ENCODE data around the gene TINAGL1.
A peak's percentile ranks its signal among the peaks of the same experiment; 100 is the strongest.
"Not testable (repeated sequence)": the region's sequence is repeated elsewhere in the genome, so short reads cannot be mapped to it uniquely, and the experiment has no call there.

The TINAGL1 gene

GRCh38 chr1:31583995-31584868, 7.9 kb downstream of the TINAGL1 start:
- no peak for DNase-seq (ENCODE audit: low spot score)

GRCh38 chr1:31584869-31585735, 8.8 kb downstream of the TINAGL1 start:
- DNase-seq (ENCODE audit: low spot score) = no peak

GRCh38 chr1:31585736-31586365, 9.5 kb downstream of the TINAGL1 start:
- DNase-seq (ENCODE audit: low spot score) = no peak

GRCh38 chr1:31586376-31587327, 10.3 kb downstream of the TINAGL1 start:
- DNase-seq (ENCODE audit: low spot score) = no peak

GRCh38 chr1:31587328-31587699, 11.0 kb downstream of the TINAGL1 start:
- DNase-seq (ENCODE audit: low spot score) = not testable (repeated sequence)

GRCh38 chr1:31587720-31588423, 11.6 kb downstream of the TINAGL1 start:
- DNase-seq (ENCODE audit: low spot score) = peak; percentile 36

GRCh38 chr1:31588751-31589515, 12.6 kb downstream of the TINAGL1 start:
- DNase-seq (ENCODE audit: low spot score) = no peak

GRCh38 chr1:31591425-31592093, 15.2 kb downstream of the TINAGL1 start:
- no peak for DNase-seq (ENCODE audit: low spot score)

- no peak for DNase-seq (ENCODE audit: low spot score)
Measured at GRCh38 chr1:31592132-31592531, 15.8 kb downstream of the TINAGL1 start.

GRCh38 chr1:31593136-31593665, 16.9 kb downstream of the TINAGL1 start:
- no peak for DNase-seq (ENCODE audit: low spot score)

- DNase-seq (ENCODE audit: low spot score) = peak; percentile 68
Measured at GRCh38 chr1:31593770-31594632, 17.7 kb downstream of the TINAGL1 start.

GRCh38 chr1:31595836-31596736, 19.8 kb downstream of the TINAGL1 start:
- no peak for DNase-seq (ENCODE audit: low spot score)

- no peak for DNase-seq (ENCODE audit: low spot score)
Measured at GRCh38 chr1:31596737-31597097, 20.4 kb downstream of the TINAGL1 start.

- DNase-seq (ENCODE audit: low spot score) = no peak
Measured at GRCh38 chr1:31598980-31599379, 22.7 kb downstream of the TINAGL1 start.

- DNase-seq (ENCODE audit: low spot score) = no peak
Measured at GRCh38 chr1:31600641-31601040, 24.3 kb downstream of the TINAGL1 start.

- no peak for DNase-seq (ENCODE audit: low spot score)
Measured at GRCh38 chr1:31602081-31602480, 25.8 kb downstream of the TINAGL1 start.

- DNase-seq (ENCODE audit: low spot score) = no peak
Measured at GRCh38 chr1:31605908-31606427, 29.7 kb downstream of the TINAGL1 start.

All from cerebellar cortex (tissue), 1 donor.